HG03025 (cell line): ENCODE data around the gene NOX3.
A peak's percentile ranks its signal among the peaks of the same experiment; 100 is the strongest.

Experiments
- ATAC-seq: cut with Tn5 transposase; IDR thresholded peaks from one replicate; pipeline ENCODE4 v1.9.1; 2021; ENCODE audit warnings: mild to moderate bottlenecking, moderate library complexity; ENCODE audit not compliant: unreplicated experiment, low FRiP score

Gene NOX3

GRCh38 chr6:155436981-155437749 lies 18.5 kb downstream of the NOX3 start:
- no peak for ATAC-seq

- no peak for ATAC-seq
These were observed 20.7 kb downstream of the NOX3 start for GRCh38 chr6:155434829-155435423.

GRCh38 chr6:155434096-155434495 lies 21.5 kb downstream of the NOX3 start:
- no peak for ATAC-seq

GRCh38 chr6:155432293-155432692 lies 23.3 kb downstream of the NOX3 start:
- ATAC-seq = no peak

- ATAC-seq = no peak
These were observed 26.2 kb downstream of the NOX3 start for GRCh38 chr6:155429321-155429893.

GRCh38 chr6:155426408-155426945 lies 29.2 kb downstream of the NOX3 start:
- ATAC-seq = no peak

GRCh38 chr6:155424181-155424580 lies 31.5 kb downstream of the NOX3 start:
- no peak for ATAC-seq

GRCh38 chr6:155422635-155423034 lies 33.0 kb downstream of the NOX3 start:
- no peak for ATAC-seq

GRCh38 chr6:155420492-155420891 lies 35.1 kb downstream of the NOX3 start:
- no peak for ATAC-seq

GRCh38 chr6:155419161-155419560 lies 36.5 kb downstream of the NOX3 start:
- no peak for ATAC-seq

GRCh38 chr6:155418017-155418761 lies 37.5 kb downstream of the NOX3 start:
- ATAC-seq = peak; percentile 62

- no peak for ATAC-seq
These were observed 38.2 kb downstream of the NOX3 start for GRCh38 chr6:155417454-155417853.

GRCh38 chr6:155415953-155416352 lies 39.7 kb downstream of the NOX3 start:
- no peak for ATAC-seq

GRCh38 chr6:155414049-155414448 lies 41.6 kb downstream of the NOX3 start:
- ATAC-seq = no peak

GRCh38 chr6:155412335-155412734 lies 43.3 kb downstream of the NOX3 start:
- ATAC-seq = no peak

GRCh38 chr6:155411154-155412052 lies 44.2 kb downstream of the NOX3 start:
- ATAC-seq = no peak

GRCh38 chr6:155409391-155409790 lies 46.2 kb downstream of the NOX3 start:
- no peak for ATAC-seq

- no peak for ATAC-seq
These were observed 46.7 kb downstream of the NOX3 start for GRCh38 chr6:155408981-155409380.

- ATAC-seq = no peak
These were observed 47.4 kb downstream of the NOX3 start for GRCh38 chr6:155408231-155408630.

GRCh38 chr6:155406801-155407200 lies 48.8 kb downstream of the NOX3 start:
- no peak for ATAC-seq
